ENCODE results near the gene EML6.

DNA sequence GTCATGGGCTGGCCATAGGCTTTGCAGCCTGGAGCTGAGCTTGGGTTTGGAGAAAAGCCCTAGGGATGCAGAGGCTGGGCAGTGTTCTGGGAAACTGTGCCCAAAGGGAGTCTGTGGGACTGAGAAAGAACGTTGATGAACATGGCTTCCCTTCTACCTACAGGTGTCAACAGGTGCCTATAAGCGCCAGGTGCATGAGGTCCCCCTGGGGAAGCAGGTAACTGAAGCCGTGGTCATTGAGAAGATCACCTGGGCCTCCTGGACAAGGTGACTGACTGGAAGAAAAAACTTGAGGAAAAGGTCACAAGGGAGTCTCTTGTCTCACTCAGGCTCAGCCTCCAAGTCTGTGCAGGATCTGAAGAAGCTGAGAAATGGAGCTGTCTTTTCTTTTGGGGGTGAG is 243.4 kb downstream of the EML6 start:
- TF ChIP-seq GATA2 (IDR thresholded peaks at IDR 0.05; ENCODE audit: low read depth, low read length) (no peak), GATA3 (IDR thresholded peaks at IDR 0.05; ENCODE audit: low read depth, low read length) (no peak)

Measured in SH-SY5Y (cell line).